Epithelial cell of esophagus (primary cell): ENCODE data around the gene TM9SF1.
A peak's percentile ranks its signal among the peaks of the same experiment; 100 is the strongest.

Experiments
- DNase-seq: peaks from one replicate; pipeline ENCODE4 v3.0.0; 2010; ENCODE audit warnings: low read depth
- H3K4me3 ChIP-seq: 2 replicates; pipeline ENCODE4 v1.5.1; 2011; ENCODE audit warnings: mild to moderate bottlenecking, low read length, control low read depth
- TF ChIP-seq, protein P1 (sequence below): IDR thresholded peaks from 2 replicates; pipeline ENCODE4 v1.5.1; 2011; ENCODE audit warnings: low read depth, mild to moderate bottlenecking, low read length, control low read depth, inconsistent platforms; ENCODE audit not compliant: insufficient read depth; ENCODE audit errors: missing control alignments

TM9SF1 gene

DNA sequence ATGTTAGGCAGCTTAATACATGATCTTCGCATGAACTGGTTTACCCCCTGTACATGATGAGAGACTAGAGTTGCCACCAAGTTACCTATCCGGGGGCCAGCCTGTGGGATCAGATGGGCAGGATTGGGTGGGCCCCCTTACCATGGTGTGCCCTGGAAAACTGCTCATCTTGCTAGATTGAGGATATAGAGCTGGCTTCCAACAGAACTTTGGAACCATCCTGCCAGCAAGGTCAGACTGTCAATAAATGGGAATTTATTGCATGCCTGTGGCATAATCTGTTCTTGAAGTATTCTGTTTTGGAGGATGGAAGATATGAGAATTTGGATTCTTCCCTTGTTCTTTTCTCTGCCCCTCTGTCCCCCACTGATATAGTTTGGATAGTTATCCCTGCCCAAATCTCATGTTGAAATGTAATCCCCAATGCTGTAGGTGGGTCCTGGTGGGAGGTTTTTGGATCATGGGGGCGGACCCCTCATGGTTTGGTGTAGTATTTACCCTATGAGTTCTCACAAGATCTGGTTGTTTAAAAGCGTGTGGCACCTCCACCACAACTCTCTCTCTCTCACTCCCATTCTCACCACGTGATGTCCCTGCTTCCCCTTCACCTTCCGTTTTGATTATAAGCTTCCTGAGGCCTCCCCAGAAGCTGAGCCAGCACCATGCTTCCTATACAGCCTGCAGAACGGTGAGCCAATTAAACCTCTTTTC lies 3.7 kb upstream of the TM9SF1 start:
- TF ChIP-seq, protein P1, sequence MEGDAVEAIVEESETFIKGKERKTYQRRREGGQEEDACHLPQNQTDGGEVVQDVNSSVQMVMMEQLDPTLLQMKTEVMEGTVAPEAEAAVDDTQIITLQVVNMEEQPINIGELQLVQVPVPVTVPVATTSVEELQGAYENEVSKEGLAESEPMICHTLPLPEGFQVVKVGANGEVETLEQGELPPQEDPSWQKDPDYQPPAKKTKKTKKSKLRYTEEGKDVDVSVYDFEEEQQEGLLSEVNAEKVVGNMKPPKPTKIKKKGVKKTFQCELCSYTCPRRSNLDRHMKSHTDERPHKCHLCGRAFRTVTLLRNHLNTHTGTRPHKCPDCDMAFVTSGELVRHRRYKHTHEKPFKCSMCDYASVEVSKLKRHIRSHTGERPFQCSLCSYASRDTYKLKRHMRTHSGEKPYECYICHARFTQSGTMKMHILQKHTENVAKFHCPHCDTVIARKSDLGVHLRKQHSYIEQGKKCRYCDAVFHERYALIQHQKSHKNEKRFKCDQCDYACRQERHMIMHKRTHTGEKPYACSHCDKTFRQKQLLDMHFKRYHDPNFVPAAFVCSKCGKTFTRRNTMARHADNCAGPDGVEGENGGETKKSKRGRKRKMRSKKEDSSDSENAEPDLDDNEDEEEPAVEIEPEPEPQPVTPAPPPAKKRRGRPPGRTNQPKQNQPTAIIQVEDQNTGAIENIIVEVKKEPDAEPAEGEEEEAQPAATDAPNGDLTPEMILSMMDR, result no peak
- H3K4me3 ChIP-seq, result no peak overlapping the region
- no peak for DNase-seq

DNA sequence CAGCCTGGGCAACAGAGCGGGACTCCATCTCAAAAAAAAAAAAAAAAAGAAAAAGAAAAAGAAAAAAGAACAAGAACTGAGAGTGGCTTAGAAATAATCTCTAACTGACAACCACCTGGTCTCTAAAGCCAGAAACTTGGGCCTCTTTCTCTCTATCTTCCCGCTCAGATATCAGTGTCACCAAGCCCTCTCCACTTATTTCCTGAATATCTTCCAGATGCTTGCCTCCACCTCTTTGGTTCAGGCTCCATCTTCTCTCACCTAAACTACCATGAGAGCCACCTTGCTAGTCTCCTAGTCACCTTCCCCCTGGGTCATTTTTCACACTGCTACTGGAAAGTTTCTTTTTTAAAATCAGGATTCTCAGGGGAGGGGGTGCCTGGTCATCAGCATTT lies 1.8 kb upstream of the TM9SF1 start:
- TF ChIP-seq, protein P1, result no peak
- peak overlapping the region; percentile 7 for H3K4me3 ChIP-seq
- no peak for DNase-seq

DNA sequence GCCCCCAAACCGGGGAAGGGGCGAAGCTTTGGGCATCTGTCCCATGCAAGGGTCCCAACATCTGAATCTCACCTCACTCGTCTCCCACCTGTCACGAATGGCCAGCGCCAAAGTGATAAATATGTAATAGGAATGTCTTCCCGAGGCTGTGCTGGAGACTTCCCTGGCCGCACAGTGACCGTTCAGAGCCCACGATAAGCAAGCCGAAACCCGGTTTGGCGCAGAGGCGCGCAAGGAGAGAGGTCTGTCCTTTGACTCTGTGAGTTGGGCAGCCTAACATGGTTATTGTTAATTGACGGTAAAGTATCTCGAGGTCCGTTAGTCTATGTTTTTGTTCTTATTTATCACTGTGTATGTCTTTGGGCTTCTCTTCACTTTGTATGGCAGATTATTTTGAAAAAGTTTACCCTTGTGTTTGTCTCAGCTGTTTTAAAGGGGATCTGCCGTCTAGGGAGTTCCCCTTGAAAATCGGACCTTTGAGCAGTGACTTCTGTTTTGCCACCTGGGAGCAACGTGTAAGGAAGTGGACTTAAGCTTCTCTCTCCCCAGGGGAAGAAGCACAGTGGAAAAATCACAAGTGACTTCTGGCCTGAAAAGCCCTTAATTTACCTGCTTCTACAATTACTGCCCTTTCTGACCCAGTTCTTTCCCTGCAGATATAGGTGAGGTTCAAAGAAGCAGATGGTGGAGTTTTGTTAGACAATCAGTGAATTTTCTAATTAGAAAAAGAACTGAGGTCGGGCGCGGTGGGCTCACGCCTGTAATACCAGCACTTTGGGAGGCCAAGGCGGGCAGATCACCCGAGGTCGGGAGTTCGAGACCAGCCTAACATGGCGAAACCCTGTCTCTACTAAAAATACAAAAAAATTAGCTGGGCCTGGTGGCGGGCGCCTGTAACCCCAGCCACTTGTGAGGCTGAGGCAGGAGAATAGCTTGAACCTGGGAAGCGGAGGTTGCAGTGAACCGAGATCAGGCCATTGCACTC lies 1.1 kb upstream of the TM9SF1 start:
- DNase-seq, result peak; percentile 20
- H3K4me3 ChIP-seq, result peak overlapping the region; percentile 92
- TF ChIP-seq, protein P1, result no peak

DNA sequence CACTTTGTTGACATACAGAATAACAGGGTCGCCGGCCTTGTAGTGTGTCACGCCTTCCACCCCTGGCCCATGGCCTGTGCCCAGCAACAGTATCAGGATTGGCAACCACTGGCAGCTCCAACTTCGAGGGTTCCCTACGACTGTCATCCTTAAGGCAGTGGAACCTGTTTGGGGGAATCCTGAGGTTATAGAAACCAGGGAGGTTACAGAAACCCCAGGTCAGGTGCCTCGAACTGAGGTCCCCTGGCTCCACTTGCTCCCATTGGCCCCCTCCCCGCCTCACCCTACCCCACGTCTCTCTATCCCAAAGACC lies 412 bp downstream of the TM9SF1 start:
- H3K4me3 ChIP-seq, result peak overlapping the region; percentile 92
- DNase-seq, result no peak
- TF ChIP-seq, protein P1, result no peak

DNA sequence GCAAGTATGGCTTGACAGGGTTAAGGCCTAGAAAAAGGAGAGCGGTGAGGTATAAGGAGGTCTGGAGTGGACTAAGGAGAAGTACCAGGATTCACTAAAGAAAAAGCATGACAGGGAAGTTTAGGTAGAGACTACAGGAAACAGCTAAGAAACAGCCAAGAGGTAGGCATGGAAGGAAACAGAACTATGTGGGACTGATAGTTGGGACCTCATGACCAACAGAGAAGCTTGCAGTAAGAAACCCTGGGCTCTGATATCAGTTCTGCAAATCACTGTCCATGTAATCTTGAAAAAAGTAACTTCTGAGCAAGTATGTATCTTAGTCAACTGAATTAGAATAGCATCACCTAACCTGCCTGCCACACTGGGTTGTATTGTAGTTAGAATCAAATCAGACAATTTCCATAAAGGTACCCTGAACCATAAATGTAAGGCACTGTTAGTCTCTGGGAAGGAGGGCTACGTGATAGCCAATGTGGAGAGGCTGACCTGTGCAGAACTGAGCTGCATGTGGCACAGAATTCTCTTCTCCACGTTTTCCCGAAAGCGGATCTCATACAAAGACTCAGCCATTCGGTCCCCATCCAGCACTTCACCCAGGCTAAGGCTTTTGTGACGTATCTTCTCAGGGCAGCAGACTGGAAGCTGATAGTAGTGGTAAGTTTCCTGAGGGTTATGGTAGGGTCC lies 912 bp downstream of the TM9SF1 start:
- DNase-seq, result no peak
- peak overlapping the region; percentile 92 for H3K4me3 ChIP-seq
- TF ChIP-seq, protein P1, result no peak

DNA sequence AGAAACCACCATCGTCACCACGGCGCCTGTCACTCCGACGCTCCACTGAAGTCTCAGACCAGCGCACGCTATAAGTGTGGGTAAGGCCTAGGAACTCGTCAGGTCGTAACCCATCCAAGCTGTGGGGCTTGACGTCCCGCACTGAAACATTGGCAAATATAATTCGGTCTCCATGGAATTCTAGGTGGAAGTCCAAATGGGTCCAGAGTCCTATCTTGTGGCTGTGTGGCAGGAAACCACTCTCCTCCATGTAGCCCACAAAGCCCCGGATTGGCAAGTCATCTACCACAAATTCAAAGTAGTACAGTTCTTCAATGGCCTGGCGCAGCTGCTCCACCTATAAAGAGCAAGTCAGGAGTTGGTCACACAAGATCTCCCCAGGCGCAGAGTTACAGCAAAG lies 2.3 kb downstream of the TM9SF1 start:
- no peak for DNase-seq
- H3K4me3 ChIP-seq, result no peak overlapping the region
- TF ChIP-seq, protein P1, result no peak
